AG10803 (cell line): ENCODE data around the gene MYMX.

Experiments
- DNase-seq: peaks from one replicate; pipeline ENCODE4 v3.0.0; 2010; ENCODE audit warnings: low read depth
- H3K4me3 ChIP-seq: 2 replicates; pipeline ENCODE4 v1.5.1; 2011; ENCODE audit warnings: mild to moderate bottlenecking, low read length, control low read depth
- TF ChIP-seq, protein P1 (sequence below): conservative IDR thresholded peaks from 2 replicates; pipeline ENCODE4 v1.5.1; 2011; ENCODE audit warnings: mild to moderate bottlenecking, low read length, control low read depth, inconsistent platforms

Gene MYMX

GRCh38 chr6:44216677-44217331 lies at the start of gene MYMX:
Gene MYMX (plus strand): TSS chr6:44216926. CDS start chr6:44217472, 546 bp downstream.
- DNase-seq = no peak
- H3K4me3 ChIP-seq = no peak within 1 kb of the TSS
- TF ChIP-seq, protein P1, sequence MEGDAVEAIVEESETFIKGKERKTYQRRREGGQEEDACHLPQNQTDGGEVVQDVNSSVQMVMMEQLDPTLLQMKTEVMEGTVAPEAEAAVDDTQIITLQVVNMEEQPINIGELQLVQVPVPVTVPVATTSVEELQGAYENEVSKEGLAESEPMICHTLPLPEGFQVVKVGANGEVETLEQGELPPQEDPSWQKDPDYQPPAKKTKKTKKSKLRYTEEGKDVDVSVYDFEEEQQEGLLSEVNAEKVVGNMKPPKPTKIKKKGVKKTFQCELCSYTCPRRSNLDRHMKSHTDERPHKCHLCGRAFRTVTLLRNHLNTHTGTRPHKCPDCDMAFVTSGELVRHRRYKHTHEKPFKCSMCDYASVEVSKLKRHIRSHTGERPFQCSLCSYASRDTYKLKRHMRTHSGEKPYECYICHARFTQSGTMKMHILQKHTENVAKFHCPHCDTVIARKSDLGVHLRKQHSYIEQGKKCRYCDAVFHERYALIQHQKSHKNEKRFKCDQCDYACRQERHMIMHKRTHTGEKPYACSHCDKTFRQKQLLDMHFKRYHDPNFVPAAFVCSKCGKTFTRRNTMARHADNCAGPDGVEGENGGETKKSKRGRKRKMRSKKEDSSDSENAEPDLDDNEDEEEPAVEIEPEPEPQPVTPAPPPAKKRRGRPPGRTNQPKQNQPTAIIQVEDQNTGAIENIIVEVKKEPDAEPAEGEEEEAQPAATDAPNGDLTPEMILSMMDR = no peak

DNA sequence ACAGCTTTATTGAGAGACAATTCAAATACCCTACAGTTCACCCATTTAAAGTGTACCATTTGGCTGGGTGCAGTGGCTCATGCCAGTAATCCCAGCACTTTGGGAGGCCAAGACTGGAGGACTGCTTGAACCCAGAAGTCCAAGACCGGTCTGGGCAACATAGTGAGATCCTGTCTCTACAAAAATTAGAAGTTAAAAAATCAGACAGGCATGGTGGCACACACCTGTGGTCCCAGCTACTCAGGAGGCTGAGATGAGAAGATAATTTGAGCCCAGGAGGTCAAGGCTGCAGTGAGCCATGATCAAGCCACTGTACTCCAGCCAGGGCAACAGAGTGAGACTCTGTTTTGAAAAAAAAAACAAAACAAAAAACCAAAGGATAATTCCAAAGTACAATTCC lies 49.2 kb upstream of the MYMX start:
- DNase-seq = no peak
- no peak overlapping the region for H3K4me3 ChIP-seq
- TF ChIP-seq, protein P1 = no peak

- no peak overlapping the region for H3K4me3 ChIP-seq
- no peak for DNase-seq
- TF ChIP-seq, protein P1 = no peak
These were observed 47.6 kb upstream of the MYMX start for GRCh38 chr6:44169154-44169553.

GRCh38 chr6:44169886-44170570 lies 46.7 kb upstream of the MYMX start:
- H3K4me3 ChIP-seq = no peak overlapping the region
- TF ChIP-seq, protein P1 = no peak
- DNase-seq = no peak

GRCh38 chr6:44171899-44172546 lies 44.7 kb upstream of the MYMX start:
- DNase-seq = no peak
- TF ChIP-seq, protein P1 = no peak
- H3K4me3 ChIP-seq = no peak overlapping the region

DNA sequence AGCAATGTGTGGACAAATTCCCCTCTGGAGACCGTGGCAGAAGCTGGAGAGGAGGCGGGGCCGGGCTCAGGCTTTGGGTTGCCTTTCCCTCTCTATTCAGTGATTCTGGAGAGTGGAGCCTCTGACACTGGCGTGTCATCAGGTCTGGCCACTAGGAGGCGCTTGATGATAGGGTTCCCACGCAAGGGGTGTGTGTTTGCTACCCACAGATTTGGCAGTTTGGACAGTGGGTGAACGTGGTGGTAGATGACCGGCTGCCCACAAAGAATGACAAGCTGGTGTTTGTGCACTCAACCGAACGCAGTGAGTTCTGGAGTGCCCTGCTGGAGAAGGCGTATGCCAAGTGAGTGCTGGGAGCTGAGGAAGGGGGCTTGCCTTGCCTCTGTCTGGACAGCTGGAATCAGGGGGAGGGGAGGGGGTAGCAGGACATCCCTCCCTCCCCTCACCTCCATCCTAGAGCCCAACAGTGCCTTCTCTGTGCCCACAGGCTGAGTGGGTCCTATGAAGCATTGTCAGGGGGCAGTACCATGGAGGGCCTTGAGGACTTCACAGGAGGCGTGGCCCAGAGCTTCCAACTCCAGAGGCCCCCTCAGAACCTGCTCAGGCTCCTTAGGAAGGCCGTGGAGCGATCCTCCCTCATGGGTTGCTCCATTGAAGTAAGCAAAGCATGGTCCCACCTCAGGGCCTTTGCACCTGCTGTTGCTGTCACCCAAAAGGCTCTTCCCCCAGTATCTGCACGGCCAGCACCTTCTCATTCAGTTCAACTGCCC lies 43.8 kb upstream of the MYMX start:
- TF ChIP-seq, protein P1 = peak; percentile 88
- no peak overlapping the region for H3K4me3 ChIP-seq
- peak; percentile 75 for DNase-seq
